ENCODE data around the gene PPL.
"Not testable (repeated sequence)": the region's sequence is repeated elsewhere in the genome, so short reads cannot be mapped to it uniquely, and the experiment has no call there.

The PPL gene

DNA sequence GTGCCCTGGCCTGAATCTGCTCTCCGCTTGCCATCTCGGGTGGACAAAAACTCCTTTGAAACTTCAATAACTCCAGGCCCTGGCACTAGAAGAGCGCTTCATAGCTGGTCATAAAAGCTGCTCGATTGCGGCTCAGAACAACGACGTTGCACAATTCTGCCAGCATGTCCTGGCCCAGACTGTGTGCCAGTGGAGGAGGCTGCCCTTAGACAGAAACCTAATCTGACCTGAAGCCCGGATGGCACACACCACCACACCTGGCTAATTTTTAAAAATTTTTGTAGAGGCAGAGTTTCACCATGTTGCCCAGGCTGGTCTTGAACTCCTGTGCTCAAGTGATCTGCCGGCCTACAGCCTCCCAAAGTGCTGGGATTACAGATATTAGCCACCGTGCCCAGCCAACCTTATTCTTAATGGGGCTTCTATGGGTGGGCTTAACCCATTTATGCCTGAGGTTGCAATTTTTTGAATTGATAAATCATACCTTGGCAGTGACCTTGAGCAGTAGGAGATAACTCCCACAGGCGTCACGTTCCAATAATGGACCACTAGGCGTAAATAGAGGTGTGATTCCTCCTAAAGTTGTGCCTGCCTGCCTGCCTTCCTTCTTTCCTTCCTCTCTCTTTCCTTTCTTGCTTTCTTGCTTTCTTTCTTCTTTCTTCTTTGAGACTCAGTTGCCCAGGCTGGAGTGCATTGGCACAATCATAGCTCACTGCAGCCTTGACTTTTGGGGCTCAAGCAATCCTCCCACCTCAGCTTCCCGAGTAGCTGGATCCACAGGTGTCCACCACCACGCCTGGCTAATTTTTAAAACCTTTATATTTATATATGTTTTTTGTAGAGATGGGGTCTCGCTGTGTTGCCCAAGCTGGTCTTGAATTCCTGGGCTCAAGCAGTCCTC, 1.1 kb upstream of the PPL start:
- no peak for DNase-seq
- in situ Hi-C loops (cut with MboI; ENCODE audit: low pct_unique_long_range_greater_than_20kb, low sequenced_read_pairs) = no loop called here

DNA sequence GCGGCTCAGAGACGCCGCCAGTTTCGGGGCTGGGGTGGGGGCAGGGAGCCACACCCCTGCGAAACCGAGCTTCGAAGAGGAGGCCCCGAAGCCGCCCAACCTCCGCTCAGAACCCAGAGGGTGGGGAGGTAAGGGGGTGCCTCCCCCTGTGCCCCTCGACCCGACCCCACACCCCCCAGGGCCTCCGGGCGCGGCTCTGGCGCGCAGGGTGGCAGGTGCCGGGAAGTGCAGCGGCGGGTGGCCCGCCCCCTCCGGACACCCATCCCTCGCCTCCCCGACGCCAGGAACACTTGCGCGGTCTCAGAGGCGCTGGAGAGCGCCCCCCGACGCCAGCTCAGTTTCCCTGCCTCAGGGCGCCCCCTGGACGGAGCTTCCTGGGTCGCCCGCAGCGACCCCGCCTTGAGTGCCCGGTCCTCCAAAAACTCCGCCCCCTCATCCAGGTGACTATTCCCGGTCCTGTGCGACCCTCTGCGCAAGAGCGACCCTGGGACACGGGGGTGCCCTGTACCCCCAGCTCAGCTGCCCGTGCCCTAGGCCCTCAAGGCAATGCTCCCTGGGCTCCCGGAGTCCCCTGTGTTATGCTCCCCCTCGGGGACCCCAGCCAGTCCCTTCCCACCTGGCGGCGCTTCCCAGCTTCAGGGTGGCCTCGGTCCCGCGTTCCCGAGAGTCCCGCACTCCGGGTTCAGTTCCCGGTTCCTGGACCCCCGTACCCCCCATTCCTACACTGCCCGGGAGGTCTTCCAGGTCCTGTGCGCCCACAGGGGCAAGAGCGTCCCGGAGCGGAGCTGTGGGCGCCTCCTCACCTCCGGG, 562 bp downstream of the PPL start:
- in situ Hi-C loops (cut with MboI; ENCODE audit: low pct_unique_long_range_greater_than_20kb, low sequenced_read_pairs) = no loop called here
- DNase-seq = no peak

DNA sequence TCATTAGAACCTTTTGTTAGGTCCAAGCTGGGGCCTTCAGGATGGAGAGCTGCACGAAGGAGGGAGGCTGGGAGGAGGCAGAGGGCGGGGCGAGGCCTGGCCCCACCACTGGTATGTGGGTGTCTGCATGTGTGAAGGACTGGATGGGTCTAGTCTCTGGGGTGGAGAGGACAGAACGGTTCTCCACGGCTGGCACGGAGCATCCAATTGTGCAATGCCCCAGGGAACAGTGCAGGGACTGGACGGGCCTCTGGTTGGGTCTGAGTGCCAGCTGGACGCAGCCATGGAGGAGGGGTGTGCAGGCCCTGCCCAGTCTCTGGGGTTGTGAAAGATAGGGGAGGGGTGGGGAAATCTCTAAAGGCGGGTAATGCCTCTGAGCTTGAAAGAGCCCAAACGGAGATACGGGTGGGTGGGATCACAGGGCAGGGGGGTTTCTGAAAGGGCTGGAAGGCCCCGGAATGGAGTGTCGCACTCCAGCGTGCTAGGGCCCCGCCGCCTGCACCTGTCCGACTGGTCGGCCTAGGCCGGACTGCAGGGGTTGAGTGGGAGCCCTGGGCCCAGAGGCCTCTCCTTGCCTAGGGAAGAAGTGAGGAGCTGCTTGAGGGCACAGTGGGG, 1.6 kb downstream of the PPL start:
- in situ Hi-C loops (cut with MboI; ENCODE audit: low pct_unique_long_range_greater_than_20kb, low sequenced_read_pairs) = no loop called here
- DNase-seq = no peak

DNA sequence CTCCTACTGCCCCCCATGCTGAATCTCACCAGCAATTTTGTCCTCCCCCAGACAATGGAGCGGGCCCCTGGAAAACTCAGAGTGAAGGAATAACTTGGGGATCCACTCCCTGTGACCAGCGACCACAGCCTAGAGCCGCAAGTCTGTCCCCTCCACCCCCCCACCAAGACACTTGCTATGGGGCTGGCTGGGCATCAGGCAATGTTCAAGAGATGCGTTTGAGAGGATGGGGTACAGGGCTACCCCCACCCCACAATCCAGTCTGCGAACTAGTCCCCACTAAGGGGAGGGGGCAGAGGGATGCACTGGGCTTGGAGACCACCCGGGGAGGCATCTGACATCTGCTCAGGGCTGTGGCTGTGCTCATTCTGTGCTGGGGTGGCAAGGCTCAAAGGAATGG, 2.4 kb downstream of the PPL start:
- in situ Hi-C loops (cut with MboI; ENCODE audit: low pct_unique_long_range_greater_than_20kb, low sequenced_read_pairs) = no loop called here
- DNase-seq = no peak

DNA sequence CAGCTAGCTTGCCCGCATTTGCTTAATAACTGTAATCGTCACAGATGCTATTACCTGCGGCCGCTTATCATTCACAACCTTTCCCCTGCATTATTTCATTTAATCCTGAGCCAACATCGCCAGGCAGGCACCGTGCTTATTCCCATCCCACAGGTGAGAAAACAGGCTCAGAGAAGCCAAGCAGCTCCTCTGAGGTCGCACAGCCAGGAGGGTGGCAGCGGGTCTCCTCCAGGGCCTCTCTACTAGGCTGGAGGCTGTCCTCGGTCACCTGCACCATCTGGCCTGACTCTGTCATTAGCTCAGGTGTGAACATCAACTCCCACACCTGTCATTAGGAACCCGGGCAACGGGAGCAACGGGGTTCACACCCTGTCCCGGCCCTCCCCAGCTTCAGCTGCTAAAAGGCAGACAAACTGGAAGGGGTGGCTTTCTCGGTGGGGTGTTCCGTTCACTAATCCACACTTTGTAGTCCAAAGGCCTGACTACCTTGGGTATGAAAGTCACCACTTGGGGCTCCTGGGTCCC, 3.0 kb downstream of the PPL start:
- in situ Hi-C loops (cut with MboI; ENCODE audit: low pct_unique_long_range_greater_than_20kb, low sequenced_read_pairs) = no loop called here
- DNase-seq = no peak

DNA sequence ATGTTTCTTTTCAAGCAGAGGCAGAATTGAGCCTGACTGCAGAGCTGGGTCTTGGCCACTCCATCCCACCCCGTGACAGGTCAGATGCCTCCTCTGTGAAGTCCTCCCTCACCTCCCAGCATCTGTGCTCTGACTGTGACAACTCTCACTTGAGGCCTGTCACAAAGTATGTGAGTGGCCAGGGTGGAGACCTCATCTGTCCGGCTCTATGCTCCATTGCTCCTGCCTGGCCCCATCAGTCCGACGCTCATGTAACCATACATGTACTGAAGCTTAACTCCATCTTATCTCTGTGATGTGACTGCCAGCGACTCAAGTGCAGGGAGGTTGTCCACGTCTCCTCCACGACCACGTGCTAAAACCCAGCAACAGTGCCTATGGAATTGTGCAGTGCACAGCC, 3.5 kb downstream of the PPL start:
- in situ Hi-C loops (cut with MboI; ENCODE audit: low pct_unique_long_range_greater_than_20kb, low sequenced_read_pairs) = no loop called here

DNA sequence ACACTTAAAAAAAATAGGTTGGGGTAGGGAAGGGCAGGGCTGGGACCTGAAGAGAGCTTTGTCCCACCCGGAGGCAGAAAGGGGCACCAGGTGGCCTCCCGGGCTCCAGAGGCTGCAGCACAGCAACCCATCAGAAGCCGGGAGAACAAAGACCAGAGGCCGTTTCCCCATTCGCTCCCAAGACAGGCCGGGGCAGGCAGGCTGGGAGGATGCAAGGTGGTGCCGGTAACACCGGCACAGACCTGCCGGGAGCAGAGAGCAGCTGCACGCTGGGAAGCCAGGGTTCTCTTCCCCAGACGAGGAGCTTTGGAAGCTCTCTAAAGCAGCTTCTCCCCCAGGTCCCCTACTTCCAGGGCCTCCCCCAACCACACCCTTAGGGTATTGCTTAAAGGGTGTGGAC, 5.6 kb downstream of the PPL start:
- no peak for DNase-seq
- in situ Hi-C loops (cut with MboI; ENCODE audit: low pct_unique_long_range_greater_than_20kb, low sequenced_read_pairs) = no loop called here

More for the DNA sequence above, 3.5 kb downstream of the PPL start:
- no peak for DNase-seq

DNA sequence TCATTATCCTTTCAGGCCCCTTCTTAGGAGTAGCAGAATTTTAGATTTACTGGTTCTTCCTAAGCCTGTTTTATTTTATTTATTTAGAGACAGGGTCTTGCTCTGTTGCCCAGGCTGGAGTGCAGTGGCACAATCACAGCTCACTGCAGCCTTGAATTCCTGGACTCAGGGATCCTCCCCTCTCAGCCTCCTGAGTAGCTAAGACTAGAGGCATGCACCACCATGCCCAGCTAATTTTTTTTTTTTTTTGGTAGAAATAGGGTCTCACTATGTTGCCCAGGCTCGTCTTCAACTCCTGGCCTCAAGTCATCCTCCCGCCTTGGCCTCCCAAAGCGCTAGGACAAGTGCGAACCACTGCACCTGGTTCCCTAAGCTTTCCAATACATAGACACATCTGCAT, 7.3 kb downstream of the PPL start:
- not testable (repeated sequence) for DNase-seq

DNA sequence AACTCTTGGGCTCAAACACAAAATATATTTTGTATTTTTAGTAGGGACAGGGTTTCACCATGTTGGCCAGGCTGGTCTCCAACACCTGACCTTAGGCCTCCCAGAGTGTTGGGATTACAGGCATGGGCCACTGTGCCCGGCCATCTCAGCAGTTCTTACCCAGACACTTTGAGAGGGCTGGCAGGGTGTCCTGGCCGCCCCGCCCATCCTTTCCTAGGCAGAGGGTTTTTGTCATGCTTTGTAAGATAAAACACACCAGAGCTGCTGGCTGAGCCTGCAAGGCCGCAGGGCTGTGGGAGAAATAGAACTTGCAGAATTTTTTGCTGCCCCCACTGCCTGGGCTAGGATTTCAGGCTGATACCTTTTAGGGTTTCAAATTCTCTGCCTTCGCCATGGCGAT, 8.7 kb downstream of the PPL start:
- DNase-seq = no peak
- in situ Hi-C loops (cut with MboI; ENCODE audit: low pct_unique_long_range_greater_than_20kb, low sequenced_read_pairs) = no loop called here

More for the DNA sequence above, 7.3 kb downstream of the PPL start:
- in situ Hi-C loops (cut with MboI; ENCODE audit: low pct_unique_long_range_greater_than_20kb, low sequenced_read_pairs) = not testable (repeated sequence)

DNA sequence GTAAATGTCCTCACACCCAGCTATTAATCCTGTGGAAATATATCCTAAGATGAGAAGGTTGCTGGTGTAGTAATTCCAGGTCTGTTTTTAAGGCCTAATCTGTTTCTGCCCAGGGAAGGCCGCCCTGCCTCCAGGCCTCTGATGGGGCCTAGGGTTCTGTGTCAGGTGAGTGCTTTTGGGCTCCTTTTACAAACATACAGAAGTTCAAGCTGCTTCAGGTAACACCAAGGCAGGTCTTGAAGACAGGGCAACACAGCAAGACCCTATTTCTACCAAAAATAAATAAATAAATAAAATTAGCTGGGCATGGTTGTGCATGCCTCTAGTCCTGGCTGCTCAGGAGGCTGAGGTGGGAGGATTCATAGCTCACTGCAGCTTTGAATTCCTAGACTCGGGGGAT, 9.3 kb downstream of the PPL start:
- no peak for DNase-seq
- in situ Hi-C loops (cut with MboI; ENCODE audit: low pct_unique_long_range_greater_than_20kb, low sequenced_read_pairs) = no loop called here

DNA sequence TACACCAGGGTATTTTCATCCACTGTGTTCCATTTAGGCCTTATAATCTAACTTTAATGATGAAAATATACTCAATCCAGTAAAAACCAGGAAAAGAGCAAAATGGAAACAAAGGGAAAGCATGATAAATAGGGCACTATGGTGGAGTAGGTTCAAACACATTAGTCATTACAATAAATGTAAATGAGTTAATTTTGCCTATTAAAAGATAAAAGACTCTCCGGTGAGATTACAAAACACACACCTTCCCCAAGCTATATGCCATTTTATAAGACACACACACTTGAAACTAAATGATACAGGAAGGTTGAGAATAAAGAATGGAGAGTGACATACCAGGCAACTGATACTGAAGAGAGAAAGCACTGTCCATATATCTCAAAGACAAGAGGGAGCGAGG, 10.0 kb downstream of the PPL start:
- DNase-seq = no peak
- in situ Hi-C loops (cut with MboI; ENCODE audit: low pct_unique_long_range_greater_than_20kb, low sequenced_read_pairs) = no loop called here

DNA sequence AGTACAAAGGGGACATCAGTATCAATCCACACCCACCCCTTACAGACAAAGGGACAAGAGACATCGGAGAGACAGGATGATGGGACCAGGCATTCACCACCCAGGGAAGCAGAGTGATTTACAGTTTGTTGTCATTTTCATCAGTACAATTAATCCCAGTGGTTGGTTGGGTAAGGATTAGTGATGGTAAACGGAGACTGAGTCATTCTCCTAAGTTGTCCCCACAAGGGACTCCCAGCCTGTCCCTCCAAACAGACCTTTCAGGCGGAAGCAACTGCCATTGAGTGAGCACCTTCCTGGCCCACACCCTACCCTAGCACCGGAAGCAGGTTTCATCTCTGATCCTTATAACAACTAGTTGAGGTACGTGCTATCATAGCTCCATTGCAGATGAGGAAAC, 11.2 kb downstream of the PPL start:
- in situ Hi-C loops (cut with MboI; ENCODE audit: low pct_unique_long_range_greater_than_20kb, low sequenced_read_pairs) = no loop called here
- no peak for DNase-seq

DNA sequence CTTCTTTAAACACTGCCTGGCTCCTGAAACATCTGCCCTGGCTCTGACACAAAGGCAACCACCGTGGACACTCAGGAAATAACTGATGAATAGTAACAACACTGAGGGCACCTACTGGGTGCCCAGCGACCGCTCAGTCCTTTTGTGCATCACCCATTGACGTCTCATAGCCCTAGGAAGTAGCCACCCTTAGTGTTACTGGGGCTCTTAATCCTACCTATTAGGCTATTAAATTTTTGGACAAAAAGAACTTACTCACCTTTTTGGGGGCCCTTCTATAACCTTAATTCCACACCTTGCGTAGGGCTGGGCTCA, 11.7 kb downstream of the PPL start:
- in situ Hi-C loops (cut with MboI; ENCODE audit: low pct_unique_long_range_greater_than_20kb, low sequenced_read_pairs) = no loop called here
- DNase-seq = no peak

DNA sequence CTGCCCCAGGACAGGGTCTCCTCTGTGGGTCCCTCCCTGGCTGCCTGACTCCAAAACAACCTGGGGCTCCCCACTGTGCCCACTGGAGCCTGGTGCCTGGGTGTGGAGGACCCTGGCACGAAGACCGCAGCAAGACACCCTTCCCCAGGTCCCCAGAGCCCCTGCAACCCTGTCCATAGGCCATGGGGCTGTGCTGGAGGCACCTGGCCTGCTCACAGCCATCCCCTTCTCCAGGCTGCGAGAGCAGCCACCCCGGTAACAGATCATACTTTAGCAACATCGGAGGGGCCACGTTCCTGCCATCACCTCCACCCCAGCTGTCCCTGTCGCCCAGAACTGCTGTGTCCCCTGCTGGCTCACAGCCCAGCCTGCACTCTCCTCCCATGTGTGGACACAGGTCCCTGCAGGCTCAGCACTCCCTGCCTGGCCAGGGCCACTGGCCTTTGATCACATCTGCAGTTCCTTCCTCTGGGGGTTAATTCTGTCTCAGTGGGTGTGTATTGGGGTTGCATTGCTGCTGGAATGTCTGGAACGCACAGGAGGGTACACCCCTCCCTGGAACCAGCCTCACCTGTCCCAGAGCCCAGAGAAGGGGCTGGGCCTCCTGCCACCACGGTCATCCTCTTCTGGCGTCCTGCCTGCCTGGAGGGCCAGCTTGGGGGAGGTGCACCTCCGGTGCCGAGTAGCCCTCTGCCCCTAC, 12.2 kb downstream of the PPL start:
- in situ Hi-C loops (cut with MboI; ENCODE audit: low pct_unique_long_range_greater_than_20kb, low sequenced_read_pairs) = no loop called here
- no peak for DNase-seq

DNA sequence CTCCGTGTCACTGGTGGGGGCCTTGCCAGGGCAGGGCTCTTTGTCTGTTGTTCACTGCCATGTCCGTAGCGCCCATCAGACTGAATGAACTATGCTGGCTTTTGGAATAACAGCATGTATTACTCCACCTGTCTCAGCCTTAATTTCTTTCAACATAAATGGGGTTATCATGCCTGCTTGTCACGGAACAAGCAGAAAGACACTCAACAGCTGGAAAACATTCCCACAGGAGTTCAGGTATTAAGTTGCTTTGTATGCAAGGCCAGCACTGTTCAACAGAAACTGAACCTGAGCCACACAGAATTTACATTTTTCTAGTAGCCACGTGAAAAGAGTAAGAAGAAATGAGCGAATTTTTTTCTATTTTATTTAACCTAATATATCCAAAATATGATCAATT, 13.1 kb downstream of the PPL start:
- in situ Hi-C loops (cut with MboI; ENCODE audit: low pct_unique_long_range_greater_than_20kb, low sequenced_read_pairs) = no loop called here
- DNase-seq = no peak

DNA sequence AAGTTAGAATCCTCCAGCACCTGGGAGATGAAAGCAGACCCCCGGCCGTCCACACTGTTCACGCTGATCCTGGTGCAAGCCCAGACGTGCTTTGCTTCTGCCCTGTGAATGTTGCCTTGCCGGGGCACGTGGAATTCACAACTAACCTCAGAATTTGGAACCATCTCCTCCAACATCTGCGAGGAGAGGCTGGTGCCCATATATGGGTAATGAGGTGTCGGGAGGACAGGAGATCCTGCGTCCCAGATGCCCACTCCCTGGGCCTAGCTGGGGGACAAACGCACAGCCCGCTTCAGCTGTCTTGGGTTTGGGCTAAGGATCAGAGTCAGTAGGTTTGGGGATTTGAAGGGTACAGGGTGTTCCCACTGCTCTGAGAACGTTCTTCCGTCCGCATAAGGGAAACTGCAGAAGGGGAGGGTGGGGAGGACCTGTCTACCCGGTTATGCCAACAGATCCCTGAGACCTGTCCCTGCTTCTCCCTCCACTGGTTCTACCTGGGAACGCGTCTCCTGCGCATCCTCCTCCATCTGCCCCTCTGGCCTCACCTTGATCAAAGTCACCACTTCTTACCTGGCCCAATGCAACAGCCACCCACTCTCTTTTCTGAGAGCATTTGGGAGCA, 14.1 kb downstream of the PPL start:
- no peak for DNase-seq
- in situ Hi-C loops (cut with MboI; ENCODE audit: low pct_unique_long_range_greater_than_20kb, low sequenced_read_pairs) = no loop called here

DNA sequence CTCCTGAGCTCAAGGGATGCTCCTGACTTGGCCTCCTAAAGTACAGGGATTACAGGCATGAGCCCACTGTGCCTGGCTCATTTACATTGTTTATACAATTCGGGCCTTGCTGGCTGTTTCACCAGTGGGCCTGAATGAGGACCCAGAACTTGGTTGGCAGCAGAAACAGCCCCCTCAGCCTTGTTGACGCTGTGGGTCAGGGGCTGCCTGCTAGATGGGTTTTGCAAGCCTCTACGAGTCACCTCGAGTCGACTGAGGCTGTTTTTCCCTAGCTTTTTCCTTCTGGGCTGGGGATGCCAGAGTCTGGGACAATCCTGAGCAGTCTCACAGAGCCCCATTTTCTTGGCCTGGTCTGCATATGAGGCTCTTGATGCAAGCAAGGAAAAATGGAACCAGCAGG, 16.1 kb downstream of the PPL start:
- in situ Hi-C loops (cut with MboI; ENCODE audit: low pct_unique_long_range_greater_than_20kb, low sequenced_read_pairs) = no loop called here
- no peak for DNase-seq

DNA sequence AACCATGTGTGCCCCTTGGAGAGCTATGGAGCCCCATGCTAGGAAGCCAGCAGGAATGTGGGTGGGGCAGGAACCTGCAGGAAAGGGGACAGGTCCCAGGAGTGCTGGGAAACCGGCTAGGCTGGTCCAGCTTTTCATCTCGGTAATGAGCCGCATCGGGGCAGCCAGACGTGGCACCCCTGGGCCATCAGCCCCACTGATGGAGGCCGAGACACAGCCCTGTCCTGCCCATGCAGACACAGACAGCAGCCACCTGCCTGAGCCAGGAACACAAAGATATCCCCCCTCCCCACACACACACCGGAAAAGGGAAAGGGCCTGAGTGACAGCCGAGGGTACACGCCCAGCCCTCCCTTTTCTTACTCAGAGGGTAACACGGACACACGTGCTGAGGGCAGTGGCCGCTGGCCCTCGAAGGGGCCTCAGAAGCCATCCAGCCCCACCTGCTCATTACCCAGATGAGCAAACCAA, 18.1 kb downstream of the PPL start:
- no peak for DNase-seq
- in situ Hi-C loops (cut with MboI; ENCODE audit: low pct_unique_long_range_greater_than_20kb, low sequenced_read_pairs) = no loop called here

DNA sequence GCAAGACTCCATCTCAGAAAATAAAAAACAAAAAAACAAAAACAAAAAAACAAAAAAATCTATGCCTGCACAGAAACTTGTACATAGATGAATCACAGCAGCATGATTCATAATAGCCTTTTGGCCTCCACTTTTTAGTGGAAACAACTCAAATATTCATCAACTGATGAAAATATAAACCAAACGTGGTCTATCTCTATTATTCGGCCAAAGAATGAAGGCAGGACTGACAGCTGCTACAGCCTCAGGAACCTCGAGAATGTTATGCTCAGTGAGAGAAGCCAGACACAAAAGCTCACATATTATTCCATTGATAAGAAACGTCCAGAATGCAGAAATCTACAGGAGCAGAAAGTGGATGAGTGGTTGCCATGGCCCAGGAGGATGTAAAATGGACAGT, 19.8 kb downstream of the PPL start:
- no peak for DNase-seq
- in situ Hi-C loops (cut with MboI; ENCODE audit: low pct_unique_long_range_greater_than_20kb, low sequenced_read_pairs) = no loop called here

All from KBM-7 (cell line).